Right cardiac atrium (tissue), 5 donors: Measurements from ENCODE around the gene RASA2. TPM values are rescaled to one million over a fixed set of nuclear protein-coding genes. Genes with fewer than 3 reads are reported as not detected.

ENCODE experiments used
- ATAC-seq, 2 donors: fragments of 200-7000 bp; cut with Tn5 transposase; one replicate each; pipeline versions ENCODE4 v1.8.0 to v1.9.1; 2020; ENCODE audit warnings: moderate library complexity in 2 of 2, mild to moderate bottlenecking in 1 of 2
- DNase-seq, 3 donors: peaks; one replicate each; pipeline ENCODE4 v3.0.0-alpha.2; 2020
- H3K27ac ChIP-seq: one replicate; pipeline ENCODE4 v1.5.1; 2013; ENCODE audit warnings: mild to moderate bottlenecking, low read length, control low read depth, moderate library complexity
- H3K27me3 ChIP-seq: one replicate; pipeline ENCODE4 v1.6.1; 2013; ENCODE audit not compliant: control insufficient read depth, insufficient read depth
- H3K4me1 ChIP-seq: one replicate; pipeline ENCODE4 v1.6.1; 2013; ENCODE audit warnings: low read length; ENCODE audit not compliant: control insufficient read depth, insufficient read depth
- H3K4me3 ChIP-seq: one replicate; pipeline ENCODE4 v1.5.1; 2013; ENCODE audit warnings: low read length, control low read depth
- H3K9me3 ChIP-seq: one replicate; pipeline ENCODE4 v1.6.1; 2013; ENCODE audit warnings: low read length; ENCODE audit not compliant: control insufficient read depth
- WGBS: extraction: QIAGEN DNeasy Blood & Tissue Kit; methylation state at CpG from one replicate; pipeline ENCODE4 v1.1.7; 2013; 5-methylcytosine and 5-hydroxymethylcytosine counted together
- intact Hi-C, 4 donors: fragments of 100-400 bp; cut with DNase I; formaldehyde crosslinking; loops; one replicate each; pipeline versions ENCODE4 v1.11.0 to v1.14.0; 2022 to 2023
- polyA plus RNA-seq: library from polyadenylated mRNA; stranded (reverse); fragments of 200-250 nt; gene quantifications from one replicate; pipeline ENCODE4 v1.2.3, GENCODE V29; 2013
- total RNA-seq, 4 donors: library from RNA; stranded (reverse); fragmentation: NEBNext Ultra II Directional; extraction: Animal tissue kit (Norgen Biotek cat#: 25700); gene quantifications; one replicate each; pipeline ENCODE4 v1.2.1, GENCODE V29; 2021
- donor health status: healthy with polysubstance abuse.
- donor health status: DM: no; HTN: yes; CAD: no.
- donor health status: DM: no; HTN: no; CAD: no.
- donor health status: DM: no; HTN: yes; CAD: no; lungs with severe emphysema.
- donor health status: DM: yes; HTN: yes; CAD: no.

Gene RASA2
- total and polyA plus RNA-seq, 5 donors: 2.1 to 6.6 (median 5.8) TPM

DNA sequence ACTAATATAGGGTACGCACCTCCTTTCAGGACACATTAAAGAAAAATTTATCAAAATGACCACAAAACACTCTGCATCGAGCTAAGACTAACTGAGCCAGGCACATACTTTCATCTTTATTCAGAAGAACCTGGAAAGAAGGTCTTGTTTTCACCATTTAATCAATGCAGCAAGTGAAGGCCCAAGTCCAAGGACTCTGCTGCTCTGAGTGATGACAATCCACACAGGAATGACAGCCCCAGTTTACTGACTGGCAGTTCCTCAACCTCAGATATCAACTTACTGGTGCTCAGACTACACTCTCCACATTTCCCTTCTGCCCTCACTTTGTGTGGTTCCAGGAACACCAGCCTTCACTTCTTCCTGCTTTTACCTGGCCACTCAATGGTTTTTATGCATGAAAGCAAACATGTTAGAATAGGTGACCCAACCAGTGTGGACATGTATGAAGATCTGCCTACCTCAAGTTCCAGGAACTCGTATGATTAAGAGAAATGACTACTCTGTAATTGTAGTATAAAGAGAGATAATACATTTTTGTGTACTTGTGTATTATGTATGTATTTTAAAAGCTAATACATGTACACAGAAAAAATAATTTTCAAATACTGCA, 29.1 kb upstream of the RASA2 start:
- Histone ChIP-seq H3K27me3 (no peaks in the 10 kb centered on the region), H3K9me3 (no peaks in the 10 kb centered on the region), H3K4me3 (no peak overlapping the region), H3K27ac (no peak overlapping the region), H3K4me1 (peaks cover 3% of the 10 kb centered on the region)
- DNase-seq (no peak), ATAC-seq (no peak)
- 85% methylated on average over 3 of the region's 3 CpGs for WGBS
- intact Hi-C loops: loop anchor here (5.0 kb wide), 2 partner anchors 105 to 145 kb away; no protein-coding TSS in a partner anchor

- Histone ChIP-seq H3K27me3 (no peaks in the 10 kb centered on the region), H3K9me3 (no peaks in the 10 kb centered on the region), H3K4me3 (no peak overlapping the region), H3K4me1 (peaks cover 3% of the 10 kb centered on the region), H3K27ac (no peak overlapping the region)
- WGBS: 74% methylated on average over 7 of the region's 7 CpGs
- no peak for DNase-seq
- intact Hi-C loops: loop anchor here (5.0 kb wide), 2 partner anchors 103 to 147 kb away; no protein-coding TSS in a partner anchor
- ATAC-seq: no peak
Observed at GRCh38 chr3:141459008-141459407, 27.8 kb upstream of the RASA2 start.

DNA sequence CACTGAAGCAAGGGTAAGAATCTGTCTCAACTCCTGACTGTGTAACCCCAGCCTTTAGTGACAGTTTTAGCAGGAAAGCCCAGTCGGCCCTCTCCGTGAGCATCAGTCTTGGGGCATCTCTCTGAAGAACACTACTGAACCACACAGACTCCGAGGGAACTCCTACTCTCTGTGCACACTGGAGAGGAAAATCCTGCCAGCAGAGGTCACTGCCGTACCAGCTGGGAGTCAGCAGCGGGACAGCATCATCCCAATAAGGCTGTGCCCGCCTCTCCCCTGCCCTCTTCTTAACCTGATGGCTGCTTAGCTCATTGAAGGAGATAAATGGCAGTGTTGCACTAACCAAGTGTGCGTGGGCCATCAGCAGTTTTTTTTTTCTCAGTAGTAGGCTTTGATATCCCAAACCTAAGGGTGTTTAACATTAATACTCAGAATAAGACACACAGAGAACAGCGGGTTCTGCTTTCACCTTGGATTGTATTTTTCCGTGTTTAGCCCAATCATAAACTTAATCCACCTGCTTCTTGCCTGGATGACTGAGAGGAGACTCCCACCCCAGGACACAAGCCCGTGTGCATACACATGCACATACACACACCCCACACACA, 26.6 kb upstream of the RASA2 start:
- 25% methylated on average over 10 of the region's 10 CpGs for WGBS
- H3K4me3 ChIP-seq: no peak overlapping the region
- intact Hi-C loops: loop anchor here in 3 of 4 donors (1.0 to 5.0 kb wide), 3 partner anchors 101 to 102 kb away; no protein-coding TSS in a partner anchor
- ATAC-seq (peak; percentile 96), DNase-seq (peak; percentile 88 to 95 (median 92))
- no peaks in the 10 kb centered on the region for H3K27me3 ChIP-seq
- no peak overlapping the region for H3K27ac ChIP-seq
- H3K9me3 ChIP-seq: no peaks in the 10 kb centered on the region
- H3K4me1 ChIP-seq: no peaks in the 10 kb centered on the region

DNA sequence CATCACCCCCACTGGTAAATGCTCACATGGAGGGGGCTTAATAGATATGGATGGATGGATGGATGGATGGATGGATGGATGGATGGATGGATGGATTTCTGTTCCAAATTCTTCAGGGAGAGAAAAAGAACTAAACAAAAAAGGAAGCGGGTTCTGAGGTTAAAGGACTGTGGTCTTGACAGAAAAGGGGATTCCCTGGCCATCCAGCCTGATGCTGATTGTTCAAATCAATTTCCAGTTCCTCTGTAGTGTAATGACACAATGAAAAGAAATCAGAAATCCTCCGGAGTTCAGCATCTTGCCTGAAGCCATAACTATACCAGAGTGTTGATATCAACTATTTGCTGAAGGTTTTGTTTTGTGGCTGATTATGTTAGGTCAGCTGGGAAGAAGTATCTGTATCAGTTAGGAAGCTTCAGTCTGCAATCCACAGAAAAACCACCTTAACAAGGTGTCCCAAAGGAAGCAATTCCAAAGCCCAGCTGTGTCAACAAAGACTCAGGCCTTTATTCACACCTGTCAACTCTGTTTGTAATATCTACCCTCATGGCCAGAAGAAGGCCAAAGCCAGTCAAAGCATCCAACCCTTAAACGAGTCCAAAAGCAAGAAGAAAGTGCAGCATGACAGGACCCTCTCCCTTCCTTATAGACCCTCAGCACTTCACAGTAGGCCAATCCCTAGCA, 24.5 kb upstream of the RASA2 start:
- 80% methylated on average over 3 of the region's 3 CpGs for WGBS
- DNase-seq (no peak), ATAC-seq (no peak)
- Histone ChIP-seq H3K4me1 (no peaks in the 10 kb centered on the region), H3K9me3 (no peaks in the 10 kb centered on the region), H3K4me3 (no peak overlapping the region), H3K27me3 (no peaks in the 10 kb centered on the region), H3K27ac (no peak overlapping the region)
- intact Hi-C loops: loop anchor here in 1 of 4 donors (5.0 kb wide), 1 partner anchor 100 kb away; no protein-coding TSS in a partner anchor

GRCh38 chr3:141465221-141465620, 21.6 kb upstream of the RASA2 start:
- no peak for ATAC-seq
- Histone ChIP-seq H3K4me1 (no peaks in the 10 kb centered on the region), H3K4me3 (no peak overlapping the region), H3K27me3 (no peaks in the 10 kb centered on the region), H3K9me3 (no peaks in the 10 kb centered on the region), H3K27ac (no peak overlapping the region)
- 69% methylated on average over 2 of the region's 2 CpGs for WGBS
- no peak for DNase-seq
- intact Hi-C loops: no loop called here

- no peaks in the 10 kb centered on the region for H3K27me3 ChIP-seq
- H3K9me3 ChIP-seq: no peaks in the 10 kb centered on the region
- no peak overlapping the region for H3K27ac ChIP-seq
- no peak for ATAC-seq
- no peak overlapping the region for H3K4me3 ChIP-seq
- intact Hi-C loops: no loop called here
- no peak for DNase-seq
- H3K4me1 ChIP-seq: no peaks in the 10 kb centered on the region
- WGBS: 73% methylated on average over 3 of the region's 3 CpGs
Observed at GRCh38 chr3:141466633-141467169, 20.1 kb upstream of the RASA2 start.

DNA sequence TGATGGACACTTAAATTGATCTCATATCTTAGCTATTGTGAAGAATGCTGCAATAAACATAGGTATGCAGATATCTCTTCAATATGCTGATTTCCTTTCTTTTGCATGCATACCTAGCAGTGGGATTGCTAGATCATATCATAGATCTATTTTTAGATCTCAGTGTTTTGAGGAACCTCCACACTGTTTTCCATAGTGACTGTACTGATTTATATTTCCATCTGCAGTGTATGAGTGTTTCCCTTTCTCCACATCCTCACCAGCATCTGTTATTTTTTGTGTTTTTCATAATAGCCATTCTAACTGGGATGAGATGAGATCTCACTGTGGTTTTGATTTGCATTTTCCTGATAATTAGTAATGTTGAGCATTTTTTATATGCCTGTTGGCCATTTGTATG, 17.1 kb upstream of the RASA2 start:
- Histone ChIP-seq H3K27ac (no peak overlapping the region), H3K9me3 (no peaks in the 10 kb centered on the region), H3K4me3 (no peak overlapping the region), H3K4me1 (no peaks in the 10 kb centered on the region), H3K27me3 (no peaks in the 10 kb centered on the region)
- ATAC-seq: no peak
- no peak for DNase-seq
- intact Hi-C loops: loop anchor here in 1 of 4 donors (5.0 kb wide), 1 partner anchor 88 kb away; no protein-coding TSS in a partner anchor

DNA sequence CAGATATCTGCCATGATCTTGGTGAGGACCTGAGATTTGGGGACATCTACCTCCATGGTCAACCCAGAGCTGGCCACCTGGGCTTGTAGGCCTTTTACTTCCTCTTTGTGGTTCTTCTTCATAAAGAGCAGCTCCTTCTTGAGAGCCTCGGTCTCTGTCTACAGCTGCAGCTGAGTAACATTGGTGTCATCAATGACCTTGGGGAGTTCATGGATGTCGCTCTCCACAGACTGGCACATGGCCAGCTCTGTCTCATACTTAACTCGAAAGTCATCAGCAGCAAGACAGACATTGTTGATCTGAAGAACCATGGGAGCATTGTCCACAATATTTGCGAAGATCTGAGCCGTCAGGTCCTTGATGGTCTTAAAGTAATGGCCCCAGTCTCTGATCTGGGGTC, 15.7 kb upstream of the RASA2 start:
- Histone ChIP-seq H3K27me3 (no peaks in the 10 kb centered on the region), H3K27ac (no peak overlapping the region), H3K4me3 (no peak overlapping the region), H3K9me3 (no peaks in the 10 kb centered on the region), H3K4me1 (no peaks in the 10 kb centered on the region)
- no peak for DNase-seq
- intact Hi-C loops: loop anchor here in 1 of 4 donors (5.0 kb wide), 1 partner anchor 86 kb away; no protein-coding TSS in a partner anchor
- ATAC-seq: no peak
- WGBS: 83% methylated on average over 5 of the region's 5 CpGs

DNA sequence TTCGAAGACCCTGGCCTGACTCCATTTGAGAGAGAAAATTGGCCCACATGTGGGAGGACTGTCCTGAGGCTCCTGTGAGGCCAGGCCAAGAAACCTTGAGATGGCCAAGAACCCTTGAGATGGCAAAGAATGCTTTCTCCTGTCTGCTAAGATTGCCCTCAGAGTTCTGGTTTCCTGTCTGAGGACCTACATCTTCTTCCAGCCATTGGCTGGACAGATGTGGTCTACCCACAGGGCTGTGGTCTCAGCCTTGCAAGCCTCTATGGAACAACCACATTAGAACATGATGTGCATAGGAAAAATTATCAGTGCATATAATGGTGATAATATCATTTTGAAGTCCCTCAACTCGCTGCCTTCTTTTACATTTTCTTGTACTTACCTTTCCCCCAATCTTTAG, 10.8 kb upstream of the RASA2 start:
- H3K27me3 ChIP-seq: no peaks in the 10 kb centered on the region
- DNase-seq (no peak), ATAC-seq (no peak)
- WGBS: 88% methylated on average over 2 of the region's 2 CpGs
- intact Hi-C loops: loop anchor here in 1 of 4 donors (5.0 kb wide), 1 partner anchor 86 kb away; no protein-coding TSS in a partner anchor
- H3K4me1 ChIP-seq: no peaks in the 10 kb centered on the region
- no peak overlapping the region for H3K4me3 ChIP-seq
- H3K27ac ChIP-seq: no peak overlapping the region
- no peaks in the 10 kb centered on the region for H3K9me3 ChIP-seq

DNA sequence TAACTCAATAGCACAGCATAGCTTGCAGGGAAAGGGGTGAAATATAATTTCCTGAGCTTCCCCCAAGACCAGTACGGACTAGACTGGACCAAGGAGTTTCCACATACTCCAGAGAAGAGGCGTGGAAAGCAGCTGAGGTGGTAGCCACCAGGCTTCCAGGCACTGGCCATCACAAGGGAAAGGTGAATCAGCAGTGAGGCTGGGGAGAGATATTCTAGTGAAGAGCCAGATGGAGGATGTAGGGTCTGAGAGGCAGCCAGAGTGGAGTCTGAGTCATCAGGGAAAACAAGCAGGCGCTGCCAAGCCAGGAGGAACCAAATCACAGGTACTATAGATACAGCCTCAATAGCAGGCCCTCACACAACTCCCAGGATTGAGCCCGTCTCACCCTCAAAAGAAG, 9.6 kb upstream of the RASA2 start:
- intact Hi-C loops: loop anchor here in 1 of 4 donors (5.0 kb wide), 1 partner anchor 85 kb away; no protein-coding TSS in a partner anchor
- no peak for DNase-seq
- 95% methylated on average over 4 of the region's 4 CpGs for WGBS
- no peaks in the 10 kb centered on the region for H3K27me3 ChIP-seq
- no peaks in the 10 kb centered on the region for H3K4me1 ChIP-seq
- ATAC-seq: no peak
- no peak overlapping the region for H3K4me3 ChIP-seq
- H3K9me3 ChIP-seq: no peaks in the 10 kb centered on the region
- no peak overlapping the region for H3K27ac ChIP-seq

DNA sequence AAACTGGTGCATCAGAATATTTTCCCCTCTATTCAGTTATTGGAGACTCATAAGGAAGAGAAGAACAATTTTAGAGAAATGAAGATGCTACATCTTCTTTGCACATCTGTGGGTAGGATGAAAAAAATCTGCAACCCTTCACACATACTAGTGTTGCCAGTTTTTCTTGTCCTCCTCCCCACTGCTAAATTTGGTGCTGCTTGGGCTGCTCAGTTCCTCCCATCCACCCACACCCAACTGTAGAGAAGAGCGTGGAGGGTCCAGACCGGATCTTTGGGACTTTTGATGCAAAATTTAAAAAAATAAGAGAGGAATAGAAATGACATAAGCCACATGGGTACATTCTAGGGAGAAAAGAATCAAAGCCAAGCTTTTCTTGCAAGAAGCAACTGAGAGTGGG, 8.7 kb upstream of the RASA2 start:
- Histone ChIP-seq H3K27me3 (no peaks in the 10 kb centered on the region), H3K27ac (no peak overlapping the region), H3K4me3 (no peak overlapping the region), H3K9me3 (no peaks in the 10 kb centered on the region), H3K4me1 (no peaks in the 10 kb centered on the region)
- WGBS: 74% methylated on average over 2 of the region's 2 CpGs
- ATAC-seq (no peak), DNase-seq (no peak)
- intact Hi-C loops: loop anchor here in 1 of 4 donors (5.0 kb wide), 1 partner anchor 84 kb away; no protein-coding TSS in a partner anchor
